Brain microvascular endothelial cell (primary cell): ENCODE measurements around the gene MAP4K3.

Experiments
- DNase-seq: peaks from one replicate; pipeline ENCODE4 v3.0.0-alpha.2; 2020
- H3K27ac ChIP-seq: fragments of 250-450 bp; sonication (Bioruptor Pico); 2 replicates; pipeline ENCODE4 v1.5.1; 2020; ENCODE audit warnings: mild to moderate bottlenecking, moderate library complexity
- H3K27me3 ChIP-seq: fragments of 250-450 bp; sonication (Bioruptor Pico); replicated peaks from 2 replicates; pipeline ENCODE4 v1.5.1; 2020; ENCODE audit warnings: mild to moderate bottlenecking
- H3K36me3 ChIP-seq: fragments of 250-450 bp; sonication (Bioruptor Pico); replicated peaks from 2 replicates; pipeline ENCODE4 v1.5.1; 2020; ENCODE audit warnings: mild to moderate bottlenecking
- H3K4me3 ChIP-seq: 2 replicates; pipeline ENCODE4 v1.5.1; 2011; ENCODE audit warnings: low read depth, mild to moderate bottlenecking, control low read depth, low read length, moderate library complexity
- CTCF ChIP-seq: IDR thresholded peaks from 2 replicates; pipeline ENCODE4 v1.5.1; 2011; ENCODE audit warnings: low read depth, mild to moderate bottlenecking, moderate library complexity, low read length, control low read depth, inconsistent platforms; ENCODE audit errors: missing control alignments
- in situ Hi-C: cut with HindIII; loops from 2 replicates; pipeline ENCODE4 v1.10.0; 2017; ENCODE audit warnings: low sequenced_read_pairs, low pct_ligation_motif_present

The MAP4K3 gene

GRCh38 chr2:39409697-39410389 lies 27.2 kb downstream of the MAP4K3 start:
- DNase-seq = peak; percentile 29
- H3K27ac ChIP-seq = peak overlapping the region; percentile 88
- in situ Hi-C loops = no loop called here
- TF ChIP-seq CTCF = no peak
- no peak overlapping the region for H3K4me3 ChIP-seq
- no peaks in the 10 kb centered on the region for H3K27me3 ChIP-seq
- H3K36me3 ChIP-seq = no peaks in the 10 kb centered on the region

GRCh38 chr2:39408351-39409136 lies 28.5 kb downstream of the MAP4K3 start:
- no peak for DNase-seq
- in situ Hi-C loops = no loop called here
- TF ChIP-seq CTCF = no peak
- no peak overlapping the region for H3K27ac ChIP-seq
- H3K27me3 ChIP-seq = no peaks in the 10 kb centered on the region
- no peak overlapping the region for H3K4me3 ChIP-seq
- H3K36me3 ChIP-seq = no peaks in the 10 kb centered on the region

- H3K4me3 ChIP-seq = no peak overlapping the region
These were observed 29.4 kb downstream of the MAP4K3 start for GRCh38 chr2:39407516-39408296.

GRCh38 chr2:39405364-39405763 lies 31.7 kb downstream of the MAP4K3 start:
- in situ Hi-C loops = no loop called here
- H3K27ac ChIP-seq = no peak overlapping the region
- TF ChIP-seq CTCF = no peak
- no peaks in the 10 kb centered on the region for H3K27me3 ChIP-seq
- H3K36me3 ChIP-seq = no peaks in the 10 kb centered on the region
- no peak overlapping the region for H3K4me3 ChIP-seq
- no peak for DNase-seq

More at GRCh38 chr2:39407516-39408296, 29.4 kb downstream of the MAP4K3 start:
- in situ Hi-C loops = no loop called here
- Histone ChIP-seq H3K36me3 (no peaks in the 10 kb centered on the region), H3K27me3 (no peaks in the 10 kb centered on the region), H3K27ac (no peak overlapping the region)
- no peak for DNase-seq
- no peak for TF ChIP-seq CTCF

GRCh38 chr2:39403311-39403710 lies 33.8 kb downstream of the MAP4K3 start:
- Histone ChIP-seq H3K4me3 (no peak overlapping the region), H3K27me3 (no peaks in the 10 kb centered on the region), H3K36me3 (no peaks in the 10 kb centered on the region), H3K27ac (no peak overlapping the region)
- in situ Hi-C loops = no loop called here
- DNase-seq = no peak
- no peak for TF ChIP-seq CTCF
